Smooth muscle cell (in vitro differentiated cells): ENCODE results near the gene RAB15. TPM values are rescaled to one million over a fixed set of nuclear protein-coding genes. Genes with fewer than 3 reads are reported as not detected.

Experiments
- DNase-seq: peaks from one replicate; lab custom pipeline; 2025; ENCODE audit not compliant: unreplicated experiment; lab: John Stamatoyannopoulos, UW
- H2AFZ ChIP-seq: fragments of 200-600 bp; sonication (generic); 2 replicates; pipeline ENCODE4 v1.6.0; 2016; ENCODE audit warnings: antibody characterized with exemption, low read depth, mild to moderate bottlenecking
- H3F3A ChIP-seq: fragments of 200-600 bp; sonication (generic); 2 replicates; pipeline ENCODE4 v1.6.0; 2017; ENCODE audit warnings: antibody characterized with exemption, low read depth
- H3K27ac ChIP-seq: fragments of 200-600 bp; sonication (generic); 2 replicates; pipeline ENCODE4 v1.5.1; 2016; ENCODE audit warnings: low read depth, mild to moderate bottlenecking
- H3K27me3 ChIP-seq: fragments of 200-600 bp; sonication (generic); 2 replicates; pipeline ENCODE4 v1.6.1; 2016; ENCODE audit warnings: low read depth, mild to moderate bottlenecking
- H3K36me3 ChIP-seq: fragments of 200-600 bp; sonication (generic); 2 replicates; pipeline ENCODE4 v1.5.1; 2016; ENCODE audit warnings: low read depth
- H3K4me1 ChIP-seq: fragments of 200-600 bp; sonication (generic); 2 replicates; pipeline ENCODE4 v1.5.1; 2016; ENCODE audit warnings: low read depth
- H3K4me2 ChIP-seq: fragments of 200-600 bp; sonication (generic); 2 replicates; pipeline ENCODE4 v1.6.0; 2016; ENCODE audit warnings: mild to moderate bottlenecking
- H3K4me3 ChIP-seq: fragments of 200-600 bp; sonication (generic); 2 replicates; pipeline ENCODE4 v1.5.1; 2016; ENCODE audit warnings: mild to moderate bottlenecking
- H3K79me2 ChIP-seq: fragments of 200-600 bp; sonication (generic); 2 replicates; pipeline ENCODE4 v1.6.0; 2016; ENCODE audit warnings: low read depth, mild to moderate bottlenecking
- H3K9ac ChIP-seq: fragments of 200-600 bp; sonication (generic); 2 replicates; pipeline ENCODE4 v1.6.0; 2016; ENCODE audit warnings: low read depth
- H3K9me3 ChIP-seq: fragments of 200-600 bp; sonication (generic); replicated peaks from 2 replicates; pipeline ENCODE4 v1.5.1; 2016; ENCODE audit warnings: low read depth
- H4K20me1 ChIP-seq: fragments of 200-600 bp; sonication (generic); 2 replicates; pipeline ENCODE4 v1.6.0; 2016; ENCODE audit warnings: low read depth
- CTCF ChIP-seq: fragments of 200-600 bp; sonication (generic); IDR thresholded peaks from 2 replicates; pipeline ENCODE4 v1.5.1; 2017; ENCODE audit warnings: borderline replicate concordance, mild to moderate bottlenecking, antibody characterized with exemption; ENCODE audit not compliant: insufficient read depth, poor library complexity, severe bottlenecking
- WGBS: methylation state at CpG from one replicate; pipeline ENCODE4 v1.1.7; 2016; ENCODE audit warnings: low lambda C conversion rate; 5-methylcytosine and 5-hydroxymethylcytosine counted together
- polyA plus RNA-seq: library from polyadenylated mRNA; unstranded; fragments of >200 nt; fragmentation: Nextera tagmentation; extraction: Ambion mirVana; gene quantifications from 2 replicates; pipeline ENCODE4 v1.2.1, GENCODE V29; 2016
- total RNA-seq: library from RNA; depleted of rRNA; stranded (reverse); fragments of >200 nt; gene quantifications from 2 replicates; pipeline ENCODE4 v1.2.3, GENCODE V29; 2014

RAB15 gene
- total and polyA plus RNA-seq, 2 experiments from 2014 or later: 7.1 to 7.7 TPM

- WGBS: 90% methylated on average over 8 of the region's 8 CpGs
- H3K9ac ChIP-seq: no peak overlapping the region
- no peak overlapping the region for H3K27ac ChIP-seq
- no peak for DNase-seq
- no peaks in the 10 kb centered on the region for H3F3A ChIP-seq
- no peaks in the 10 kb centered on the region for H3K4me1 ChIP-seq
- H3K4me2 ChIP-seq: no peak overlapping the region
- H3K9me3 ChIP-seq: no peaks in the 10 kb centered on the region
- H3K79me2 ChIP-seq: no peaks in the 10 kb centered on the region
- no peaks in the 10 kb centered on the region for H3K27me3 ChIP-seq
- H3K36me3 ChIP-seq: no peaks in the 10 kb centered on the region
- no peak for TF ChIP-seq CTCF
- peaks cover 4% of the 10 kb centered on the region for H4K20me1 ChIP-seq
- no peak overlapping the region for H2AFZ ChIP-seq
- H3K4me3 ChIP-seq: no peak overlapping the region
Measured at GRCh38 chr14:64948612-64949210, 23.4 kb downstream of the RAB15 start.

- H3K36me3 ChIP-seq: no peaks in the 10 kb centered on the region
- H3K4me3 ChIP-seq: no peak overlapping the region
- no peaks in the 10 kb centered on the region for H3F3A ChIP-seq
- no peak overlapping the region for H3K9ac ChIP-seq
- H3K4me2 ChIP-seq: no peak overlapping the region
- no peak overlapping the region for H3K27ac ChIP-seq
- no peaks in the 10 kb centered on the region for H3K79me2 ChIP-seq
- no peak overlapping the region for H2AFZ ChIP-seq
- H4K20me1 ChIP-seq: peaks cover 4% of the 10 kb centered on the region
- WGBS: 97% methylated on average over 28 of the region's 28 CpGs
- DNase-seq: no peak
- H3K4me1 ChIP-seq: no peaks in the 10 kb centered on the region
- TF ChIP-seq CTCF: no peak
- no peaks in the 10 kb centered on the region for H3K9me3 ChIP-seq
- H3K27me3 ChIP-seq: no peaks in the 10 kb centered on the region
Measured at GRCh38 chr14:64947710-64948611, 24.2 kb downstream of the RAB15 start.

DNA sequence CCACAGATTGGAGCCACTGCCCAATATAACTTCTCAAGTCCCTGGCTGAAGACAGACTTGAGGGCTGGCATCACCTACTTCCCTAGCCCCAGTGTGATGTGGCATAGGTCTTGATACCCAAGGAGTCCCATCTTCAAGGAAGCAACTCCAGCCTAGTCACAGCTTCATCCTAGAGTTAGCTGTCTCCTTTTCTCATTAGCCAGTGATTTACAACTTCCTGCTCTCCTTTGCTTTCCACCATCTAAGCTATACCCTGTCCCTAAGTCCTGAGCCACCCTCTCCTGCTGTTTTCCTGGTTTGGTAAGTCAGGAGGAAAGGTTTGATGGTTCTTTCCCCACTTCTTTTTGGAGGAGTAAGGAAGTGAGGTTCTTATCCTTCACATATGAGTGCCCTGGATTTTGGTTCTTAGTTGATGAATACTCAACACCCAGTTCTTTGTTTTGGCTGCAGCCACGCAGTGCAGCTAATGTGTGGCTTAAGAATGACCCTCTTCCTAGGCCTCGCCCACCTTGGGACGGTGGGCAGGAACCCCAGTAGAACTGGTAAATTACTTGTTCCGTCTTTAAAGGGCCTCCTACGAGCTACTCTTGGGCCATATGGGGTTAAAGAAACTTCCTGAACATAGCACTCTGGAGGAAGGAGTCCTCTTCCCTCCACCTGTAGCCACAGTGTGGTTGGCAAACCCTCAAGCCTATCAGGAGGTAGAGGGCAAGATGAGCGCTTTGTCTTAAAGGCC, 25.7 kb downstream of the RAB15 start:
- no peak for DNase-seq
- Histone ChIP-seq H3K27ac (no peak overlapping the region), H3K36me3 (no peaks in the 10 kb centered on the region), H3K9me3 (no peaks in the 10 kb centered on the region), H3K4me1 (no peaks in the 10 kb centered on the region), H3K27me3 (no peaks in the 10 kb centered on the region), H3K4me3 (no peak overlapping the region), H3K79me2 (no peaks in the 10 kb centered on the region), H3K4me2 (no peak overlapping the region), H4K20me1 (peaks cover 4% of the 10 kb centered on the region), H3K9ac (no peak overlapping the region), H2AFZ (no peak overlapping the region), H3F3A (no peaks in the 10 kb centered on the region)
- WGBS: 97% methylated on average over 6 of the region's 6 CpGs
- no peak for TF ChIP-seq CTCF
